Measurements from ENCODE around the gene SERINC2.

The SERINC2 gene

DNA sequence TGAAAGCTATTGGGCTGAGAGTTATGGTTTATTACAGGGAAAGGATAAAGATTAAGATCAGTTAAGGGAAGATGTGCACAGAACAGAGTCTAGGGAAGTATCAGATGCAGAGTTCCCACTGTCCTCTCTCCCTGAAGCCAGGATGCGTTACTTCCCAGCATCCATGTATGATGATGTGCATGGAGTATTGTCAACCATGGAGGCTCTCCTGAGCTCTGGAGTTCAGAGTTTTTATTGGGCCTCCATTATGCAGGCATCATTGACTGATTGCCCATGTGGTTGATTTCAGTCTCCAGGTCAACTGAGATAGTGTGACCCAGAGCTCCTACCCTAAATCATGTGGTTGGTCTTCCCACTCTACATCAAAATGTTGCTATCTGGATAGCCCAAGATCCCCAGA, 30.7 kb downstream of the SERINC2 start:
- no peak for DNase-seq (ENCODE audit: low spot score)
- TF ChIP-seq, protein P1, sequence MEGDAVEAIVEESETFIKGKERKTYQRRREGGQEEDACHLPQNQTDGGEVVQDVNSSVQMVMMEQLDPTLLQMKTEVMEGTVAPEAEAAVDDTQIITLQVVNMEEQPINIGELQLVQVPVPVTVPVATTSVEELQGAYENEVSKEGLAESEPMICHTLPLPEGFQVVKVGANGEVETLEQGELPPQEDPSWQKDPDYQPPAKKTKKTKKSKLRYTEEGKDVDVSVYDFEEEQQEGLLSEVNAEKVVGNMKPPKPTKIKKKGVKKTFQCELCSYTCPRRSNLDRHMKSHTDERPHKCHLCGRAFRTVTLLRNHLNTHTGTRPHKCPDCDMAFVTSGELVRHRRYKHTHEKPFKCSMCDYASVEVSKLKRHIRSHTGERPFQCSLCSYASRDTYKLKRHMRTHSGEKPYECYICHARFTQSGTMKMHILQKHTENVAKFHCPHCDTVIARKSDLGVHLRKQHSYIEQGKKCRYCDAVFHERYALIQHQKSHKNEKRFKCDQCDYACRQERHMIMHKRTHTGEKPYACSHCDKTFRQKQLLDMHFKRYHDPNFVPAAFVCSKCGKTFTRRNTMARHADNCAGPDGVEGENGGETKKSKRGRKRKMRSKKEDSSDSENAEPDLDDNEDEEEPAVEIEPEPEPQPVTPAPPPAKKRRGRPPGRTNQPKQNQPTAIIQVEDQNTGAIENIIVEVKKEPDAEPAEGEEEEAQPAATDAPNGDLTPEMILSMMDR (IDR thresholded peaks at IDR 0.05; ENCODE audit: extremely low read depth, insufficient read depth, missing control alignments): no peak
- in situ Hi-C loops (cut with MboI; ENCODE audit: low pct_unique_long_range_greater_than_20kb, low sequenced_read_pairs, unreplicated experiment): loop anchor here (25.0 kb wide), 1 partner anchor 94 kb away; no protein-coding TSS in a partner anchor

GRCh38 chr1:31444725-31445448, 31.9 kb downstream of the SERINC2 start:
- TF ChIP-seq, protein P1 (IDR thresholded peaks at IDR 0.05; ENCODE audit: extremely low read depth, insufficient read depth, missing control alignments): no peak
- DNase-seq (ENCODE audit: low spot score): no peak
- in situ Hi-C loops (cut with MboI; ENCODE audit: low pct_unique_long_range_greater_than_20kb, low sequenced_read_pairs, unreplicated experiment): loop anchor here (25.0 kb wide), 1 partner anchor 92 kb away; no protein-coding TSS in a partner anchor

- no peak for DNase-seq (ENCODE audit: low spot score)
- in situ Hi-C loops (cut with MboI; ENCODE audit: low pct_unique_long_range_greater_than_20kb, low sequenced_read_pairs, unreplicated experiment): loop anchor here (25.0 kb wide), 1 partner anchor 91 kb away; no protein-coding TSS in a partner anchor
- TF ChIP-seq, protein P1 (IDR thresholded peaks at IDR 0.05; ENCODE audit: extremely low read depth, insufficient read depth, missing control alignments): no peak
Observed at GRCh38 chr1:31445951-31446350, 32.9 kb downstream of the SERINC2 start.

GRCh38 chr1:31447210-31447609, 34.2 kb downstream of the SERINC2 start:
- TF ChIP-seq, protein P1 (IDR thresholded peaks at IDR 0.05; ENCODE audit: extremely low read depth, insufficient read depth, missing control alignments): no peak
- in situ Hi-C loops (cut with MboI; ENCODE audit: low pct_unique_long_range_greater_than_20kb, low sequenced_read_pairs, unreplicated experiment): loop anchor here (25.0 kb wide), 1 partner anchor 90 kb away; no protein-coding TSS in a partner anchor
- DNase-seq (ENCODE audit: low spot score): no peak

GRCh38 chr1:31453384-31454079, 40.5 kb downstream of the SERINC2 start:
- TF ChIP-seq, protein P1 (IDR thresholded peaks at IDR 0.05; ENCODE audit: extremely low read depth, insufficient read depth, missing control alignments): no peak
- in situ Hi-C loops (cut with MboI; ENCODE audit: low pct_unique_long_range_greater_than_20kb, low sequenced_read_pairs, unreplicated experiment): no loop called here
- no peak for DNase-seq (ENCODE audit: low spot score)

- TF ChIP-seq, protein P1 (IDR thresholded peaks at IDR 0.05; ENCODE audit: extremely low read depth, insufficient read depth, missing control alignments): no peak
- in situ Hi-C loops (cut with MboI; ENCODE audit: low pct_unique_long_range_greater_than_20kb, low sequenced_read_pairs, unreplicated experiment): no loop called here
- no peak for DNase-seq (ENCODE audit: low spot score)
Observed at GRCh38 chr1:31458287-31458896, 45.4 kb downstream of the SERINC2 start.
